Measurements from ENCODE around the gene HOOK1. TPM values are rescaled to one million over a fixed set of nuclear protein-coding genes. Genes with fewer than 3 reads are reported as not detected.

The HOOK1 gene
- total RNA-seq, 4 donors from 2014 or later = under 0.01 to 0.87 (median 0.61) TPM

GRCh38 chr1:59803458-59804038, 11.2 kb upstream of the HOOK1 start:
- Histone ChIP-seq H3K9me3 (no peaks in the 10 kb centered on the region), H3K27me3 (no peaks in the 10 kb centered on the region), H3K27ac (no peak overlapping the region), H3K4me1 (no peaks in the 10 kb centered on the region), H3K4me3 (no peak overlapping the region), H3K36me3 (no peaks in the 10 kb centered on the region)
- 33 to 38% methylated on average over 1 of the region's 1 CpG for WGBS, 2 donors
- DNase-seq (ENCODE audit: low spot score in 2 of 2) = no peak
- TF ChIP-seq, protein P1, sequence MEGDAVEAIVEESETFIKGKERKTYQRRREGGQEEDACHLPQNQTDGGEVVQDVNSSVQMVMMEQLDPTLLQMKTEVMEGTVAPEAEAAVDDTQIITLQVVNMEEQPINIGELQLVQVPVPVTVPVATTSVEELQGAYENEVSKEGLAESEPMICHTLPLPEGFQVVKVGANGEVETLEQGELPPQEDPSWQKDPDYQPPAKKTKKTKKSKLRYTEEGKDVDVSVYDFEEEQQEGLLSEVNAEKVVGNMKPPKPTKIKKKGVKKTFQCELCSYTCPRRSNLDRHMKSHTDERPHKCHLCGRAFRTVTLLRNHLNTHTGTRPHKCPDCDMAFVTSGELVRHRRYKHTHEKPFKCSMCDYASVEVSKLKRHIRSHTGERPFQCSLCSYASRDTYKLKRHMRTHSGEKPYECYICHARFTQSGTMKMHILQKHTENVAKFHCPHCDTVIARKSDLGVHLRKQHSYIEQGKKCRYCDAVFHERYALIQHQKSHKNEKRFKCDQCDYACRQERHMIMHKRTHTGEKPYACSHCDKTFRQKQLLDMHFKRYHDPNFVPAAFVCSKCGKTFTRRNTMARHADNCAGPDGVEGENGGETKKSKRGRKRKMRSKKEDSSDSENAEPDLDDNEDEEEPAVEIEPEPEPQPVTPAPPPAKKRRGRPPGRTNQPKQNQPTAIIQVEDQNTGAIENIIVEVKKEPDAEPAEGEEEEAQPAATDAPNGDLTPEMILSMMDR (IDR thresholded peaks at IDR 0.05) = no peak
- TF ChIP-seq EP300 (IDR thresholded peaks at IDR 0.05) (no peak), POLR2A (IDR thresholded peaks at IDR 0.05) (no peak)

- Histone ChIP-seq H3K27me3 (no peaks in the 10 kb centered on the region), H3K27ac (no peak overlapping the region), H3K4me3 (no peak overlapping the region), H3K36me3 (no peaks in the 10 kb centered on the region), H3K9me3 (no peaks in the 10 kb centered on the region), H3K4me1 (no peaks in the 10 kb centered on the region)
- no peak for DNase-seq (ENCODE audit: low spot score in 2 of 2)
- TF ChIP-seq EP300 (IDR thresholded peaks at IDR 0.05) = no peak
- TF ChIP-seq, protein P1 (IDR thresholded peaks at IDR 0.05) = no peak
- TF ChIP-seq POLR2A (IDR thresholded peaks at IDR 0.05) = no peak
Measured at GRCh38 chr1:59804301-59804700, 10.4 kb upstream of the HOOK1 start.

- H3K4me3 ChIP-seq = no peak overlapping the region
- no peak for DNase-seq (ENCODE audit: low spot score in 2 of 2)
Measured at GRCh38 chr1:59805554-59805953, 9.2 kb upstream of the HOOK1 start.

GRCh38 chr1:59814180-59814900, 409 bp upstream of the HOOK1 start:
- Histone ChIP-seq H3K9me3 (no peaks in the 10 kb centered on the region), H3K27ac (peak overlapping the region in 1 of 4 donors; percentile 73), H3K4me1 (peaks cover 0 to 17% (median 8%) of the 10 kb centered on the region in 4 donors), H3K36me3 (no peaks in the 10 kb centered on the region), H3K27me3 (peaks cover 0 to 39% of the 10 kb centered on the region in 2 donors), H3K4me3 (peak overlapping the region; percentile 16 to 53 (median 40))
- 14 to 22% methylated on average over 28 to 33 of the region's 50 CpGs for WGBS, 2 donors
- TF ChIP-seq, protein P1 (IDR thresholded peaks at IDR 0.05) = no peak
- TF ChIP-seq EP300 (IDR thresholded peaks at IDR 0.05) (no peak), POLR2A (IDR thresholded peaks at IDR 0.05) (no peak)
- DNase-seq (ENCODE audit: low spot score in 2 of 2) = no peak

More at GRCh38 chr1:59805554-59805953, 9.2 kb upstream of the HOOK1 start:
- Histone ChIP-seq H3K27ac (no peak overlapping the region), H3K36me3 (no peaks in the 10 kb centered on the region), H3K27me3 (no peaks in the 10 kb centered on the region), H3K9me3 (no peaks in the 10 kb centered on the region), H3K4me1 (no peaks in the 10 kb centered on the region)
- TF ChIP-seq, protein P1 (IDR thresholded peaks at IDR 0.05) = no peak
- no peak for TF ChIP-seq EP300 (IDR thresholded peaks at IDR 0.05)
- TF ChIP-seq POLR2A (IDR thresholded peaks at IDR 0.05) = no peak

- H3K36me3 ChIP-seq = no peaks in the 10 kb centered on the region
- no peak for DNase-seq (ENCODE audit: low spot score in 2 of 2)
- no peaks in the 10 kb centered on the region for H3K9me3 ChIP-seq
- TF ChIP-seq EP300 (IDR thresholded peaks at IDR 0.05) (no peak), POLR2A (IDR thresholded peaks at IDR 0.05) (no peak)
- TF ChIP-seq, protein P1 (IDR thresholded peaks at IDR 0.05) = no peak
- H3K27me3 ChIP-seq = peaks cover 0 to 39% of the 10 kb centered on the region in 2 donors
- WGBS, 2 donors = 39 to 66% methylated on average over 3 of the region's 3 CpGs
- H3K27ac ChIP-seq = no peak overlapping the region
- H3K4me1 ChIP-seq = peaks cover 0 to 17% (median 8%) of the 10 kb centered on the region in 4 donors
- H3K4me3 ChIP-seq = no peak overlapping the region
Measured at GRCh38 chr1:59815892-59816291, 1.1 kb downstream of the HOOK1 start.

Measured in tibial nerve (tissue), 4 donors.